Medulla oblongata (tissue), 1 donor: Measurements from ENCODE around the gene GLB1L.

ENCODE experiments used
- DNase-seq: peaks from one replicate; pipeline ENCODE4 v3.0.0-alpha.2; 2015; ENCODE audit errors: extremely low spot score

Gene GLB1L

DNA sequence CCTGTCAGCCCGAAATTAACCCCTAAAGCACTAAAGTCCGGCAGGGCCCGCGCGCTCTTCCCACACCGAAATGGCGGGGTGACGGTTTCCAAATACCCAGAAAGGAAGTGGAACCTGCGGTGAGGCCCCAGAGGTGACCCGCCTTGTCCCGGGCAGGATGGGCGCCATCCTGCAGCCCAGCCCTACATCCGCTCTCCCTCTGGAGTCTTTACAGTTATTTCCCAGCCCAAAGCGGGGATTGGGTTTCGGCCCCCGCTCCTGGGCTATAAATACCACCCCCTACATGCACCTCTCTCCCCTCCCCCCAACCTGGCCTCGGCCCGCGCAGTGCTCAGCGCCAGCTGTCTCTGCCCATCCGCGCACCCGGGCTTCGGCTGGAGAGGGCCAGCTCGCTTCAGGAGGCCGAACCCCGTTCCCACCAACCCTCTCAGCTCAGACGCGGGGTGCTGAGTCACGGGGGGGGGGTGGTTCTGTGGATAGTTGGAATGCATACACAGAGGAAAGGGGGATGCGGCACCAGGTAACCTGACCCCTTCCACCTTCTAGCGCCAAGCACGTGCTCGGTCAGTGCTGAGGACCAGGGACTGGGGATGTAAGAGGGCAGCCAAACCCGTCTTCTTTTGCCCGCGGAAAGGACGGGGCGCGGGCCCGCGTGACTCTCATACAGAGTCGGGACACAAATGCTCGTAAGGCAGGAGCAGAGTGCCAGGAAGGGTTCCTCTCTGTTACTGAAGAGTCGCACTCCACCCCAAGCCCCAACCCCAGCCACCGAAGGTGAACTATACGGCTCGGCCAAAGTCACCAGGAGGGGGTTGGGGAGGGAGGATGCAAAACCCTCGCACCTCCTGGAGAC lies 7.9 kb upstream of the GLB1L start, which contains the start of gene TUBA4B:
TUBA4B (plus strand) TSS at position 344 of the 853 bp plus-strand sequence; CDS start at position 509, 165 bp downstream.
- peak; percentile 21 for DNase-seq

DNA sequence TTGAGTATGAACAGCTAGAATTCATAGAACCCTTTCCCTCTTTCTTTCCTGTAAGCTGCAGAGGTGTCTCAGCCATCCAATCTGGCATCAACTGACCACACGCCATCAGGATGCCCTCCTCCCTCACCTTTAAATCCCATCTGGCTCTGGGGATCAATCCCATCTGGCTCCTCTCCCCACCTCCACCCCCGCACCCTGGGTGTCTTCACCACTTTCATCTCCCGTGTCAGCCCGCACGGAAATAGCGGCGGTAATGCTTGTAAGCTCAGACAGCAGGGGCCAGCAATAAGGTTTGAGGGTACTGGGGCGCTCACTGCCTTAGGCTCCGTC lies 7.3 kb upstream of the GLB1L start:
- DNase-seq, result no peak

DNA sequence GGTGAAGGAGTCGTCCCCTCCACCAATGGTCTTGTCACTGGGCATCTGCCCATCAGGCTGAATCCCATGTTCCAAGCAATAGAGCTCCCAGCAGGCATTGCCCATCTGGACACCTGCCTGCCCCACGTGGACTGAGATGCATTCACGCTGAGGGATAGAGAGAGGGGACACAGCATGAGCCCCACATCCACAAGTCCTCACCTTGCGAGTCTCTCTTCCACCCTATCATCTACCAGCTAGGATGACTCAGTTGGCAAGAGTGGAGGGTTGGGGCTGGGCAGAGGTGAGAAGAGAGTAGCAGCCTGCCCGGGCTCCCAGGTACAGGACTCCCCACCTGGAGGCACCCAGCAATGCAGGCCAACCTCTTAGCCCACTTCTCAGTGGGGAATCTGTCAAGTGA lies 6.8 kb upstream of the GLB1L start:
- no peak for DNase-seq

DNA sequence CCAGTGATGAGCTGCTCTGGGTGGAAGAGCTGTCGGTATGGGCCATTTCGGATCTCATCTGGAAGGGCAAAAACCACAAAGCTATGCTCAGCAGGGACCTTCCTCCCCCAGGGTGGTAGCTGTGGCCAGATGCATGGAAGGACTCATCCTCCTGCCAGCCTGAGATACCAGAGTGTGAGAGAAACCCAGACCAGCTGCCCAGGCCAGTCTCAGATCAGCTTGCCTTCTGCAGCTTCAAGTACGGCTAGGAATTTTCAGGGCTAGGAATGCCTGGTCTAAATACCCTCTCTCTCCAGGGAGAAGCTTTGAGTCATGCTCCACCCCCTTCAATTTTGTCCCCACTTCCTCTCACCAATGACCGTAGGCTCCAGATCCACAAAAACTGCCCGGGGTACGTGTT lies 6.4 kb upstream of the GLB1L start:
- no peak for DNase-seq

DNA sequence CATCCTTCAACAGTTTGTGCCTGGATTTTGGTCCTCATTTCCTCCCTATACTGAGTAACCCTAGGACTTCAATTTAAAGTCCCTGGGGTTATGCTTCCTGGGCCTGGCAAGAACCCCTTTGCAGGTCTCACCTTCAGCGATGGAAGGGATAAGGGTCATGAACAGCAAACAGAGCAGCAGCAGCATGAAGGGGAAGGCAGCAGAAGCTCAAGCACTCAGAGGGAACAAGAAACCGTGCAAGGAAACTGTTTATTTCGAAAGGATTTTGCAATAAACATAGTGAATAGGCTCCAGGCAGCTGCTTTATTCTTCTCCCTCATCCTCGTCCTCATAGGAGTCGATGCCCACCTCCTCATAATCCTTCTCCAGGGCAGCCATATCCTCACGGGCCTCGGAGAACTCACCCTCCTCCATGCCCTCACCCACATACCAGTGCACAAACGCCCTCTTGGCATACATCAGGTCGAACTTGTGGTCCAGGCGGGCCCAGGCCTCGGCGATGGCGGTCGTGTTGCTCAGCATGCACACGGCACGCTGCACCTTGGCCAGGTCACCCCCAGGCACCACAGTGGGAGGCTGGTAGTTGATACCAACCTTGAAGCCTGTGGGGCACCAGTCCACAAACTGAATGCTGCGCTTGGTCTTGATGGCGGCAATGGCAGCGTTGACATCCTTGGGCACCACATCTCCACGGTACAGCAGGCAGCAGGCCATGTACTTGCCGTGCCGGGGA lies 5.0 kb upstream of the GLB1L start:
- DNase-seq, result no peak

DNA sequence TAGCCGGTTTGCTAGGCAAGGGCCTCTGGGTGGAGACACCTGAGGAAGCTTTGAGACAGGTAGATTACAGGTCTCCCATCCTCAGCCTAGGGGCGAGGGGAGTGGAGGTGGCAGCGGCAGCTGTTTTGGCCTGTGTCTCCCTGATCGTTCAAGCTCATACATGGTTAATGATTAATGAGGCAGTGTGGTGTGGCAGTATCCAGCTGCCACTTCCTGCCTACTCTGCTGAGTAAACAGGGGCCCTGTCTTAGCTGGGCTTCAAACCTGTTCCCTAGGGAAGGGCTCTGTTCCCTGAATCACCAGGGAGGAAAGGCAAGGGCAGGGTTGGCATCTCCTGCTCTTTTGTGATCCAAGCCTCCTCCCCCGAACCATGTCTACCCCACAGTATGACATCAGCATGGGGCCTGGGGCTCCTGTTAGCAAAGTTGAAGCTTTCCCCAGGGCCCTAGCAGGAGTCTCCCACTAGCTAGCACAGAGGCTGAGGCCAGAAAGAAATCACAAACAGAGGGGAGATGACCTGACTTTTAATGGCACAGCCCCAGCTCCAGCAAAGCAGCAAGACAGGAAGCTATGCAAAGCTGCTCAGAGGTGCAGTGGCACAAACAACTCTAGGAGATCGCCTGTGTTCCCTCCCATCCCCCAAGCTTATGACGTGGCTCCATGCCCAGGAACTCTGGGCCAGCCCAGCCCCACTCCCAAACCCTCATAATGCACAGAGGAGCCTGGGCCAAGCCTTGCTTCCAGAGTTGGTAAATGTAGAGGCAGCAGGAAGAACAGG lies 4.1 kb upstream of the GLB1L start:
- DNase-seq, result peak; percentile 79

DNA sequence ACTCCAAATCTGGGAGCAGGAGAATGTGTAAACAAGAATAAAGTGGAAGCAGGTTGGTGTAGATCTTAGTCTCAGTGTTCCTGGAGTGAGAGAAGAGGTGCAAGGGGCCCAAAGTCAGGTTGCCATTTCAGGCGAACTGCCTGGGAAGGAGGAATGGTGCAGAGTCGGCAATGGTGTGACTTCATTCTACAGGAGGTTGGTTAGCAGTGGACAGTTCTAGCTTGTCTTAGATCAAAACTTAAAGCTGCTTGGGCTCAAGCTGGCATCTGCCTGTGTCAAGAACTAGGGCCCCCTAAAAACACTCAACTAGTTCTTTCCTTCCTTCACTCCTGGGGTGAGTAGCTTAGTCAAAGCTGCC lies 3.6 kb upstream of the GLB1L start:
- no peak for DNase-seq

DNA sequence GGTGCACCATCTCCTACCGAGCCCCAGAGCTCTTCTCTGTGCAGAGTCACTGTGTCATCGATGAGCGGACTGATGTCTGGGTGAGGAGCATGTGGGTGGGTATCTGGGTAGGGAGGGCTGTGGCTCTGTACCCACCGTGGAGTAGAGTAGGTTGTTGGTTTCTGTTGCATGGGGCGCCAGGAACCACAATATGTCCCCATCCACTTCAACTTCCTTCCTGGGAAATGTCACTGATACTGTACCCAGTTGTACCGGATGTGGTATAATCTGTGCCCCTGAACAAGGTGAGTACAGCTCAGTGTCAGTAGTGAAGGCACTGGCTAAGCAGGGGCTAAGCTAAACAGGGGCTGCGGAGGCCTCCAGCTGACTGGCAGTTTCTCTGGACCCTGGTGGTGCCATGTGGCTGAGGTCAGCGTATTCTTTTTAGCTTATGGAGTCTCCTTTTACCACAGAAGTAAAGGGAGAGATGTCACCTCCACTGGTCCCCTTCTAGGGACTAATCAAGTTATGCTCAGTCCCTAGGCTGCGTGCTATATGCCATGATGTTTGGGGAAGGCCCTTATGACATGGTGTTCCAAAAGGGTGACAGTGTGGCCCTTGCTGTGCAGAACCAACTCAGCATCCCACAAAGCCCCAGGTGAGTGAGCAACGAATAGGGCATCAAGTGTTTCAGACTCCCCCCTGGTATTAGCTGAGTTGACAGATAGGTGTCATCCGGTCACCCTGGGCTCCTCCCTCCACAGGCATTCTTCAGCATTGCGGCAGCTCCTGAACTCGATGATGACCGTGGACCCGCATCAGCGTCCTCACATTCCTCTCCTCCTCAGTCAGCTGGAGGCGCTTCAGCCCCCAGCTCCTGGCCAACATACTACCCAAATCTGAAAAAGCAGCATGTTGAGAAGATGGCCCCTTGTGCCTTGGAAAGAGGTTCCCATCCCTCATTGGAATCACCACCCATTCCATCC lies 2.7 kb upstream of the GLB1L start:
- no peak for DNase-seq

DNA sequence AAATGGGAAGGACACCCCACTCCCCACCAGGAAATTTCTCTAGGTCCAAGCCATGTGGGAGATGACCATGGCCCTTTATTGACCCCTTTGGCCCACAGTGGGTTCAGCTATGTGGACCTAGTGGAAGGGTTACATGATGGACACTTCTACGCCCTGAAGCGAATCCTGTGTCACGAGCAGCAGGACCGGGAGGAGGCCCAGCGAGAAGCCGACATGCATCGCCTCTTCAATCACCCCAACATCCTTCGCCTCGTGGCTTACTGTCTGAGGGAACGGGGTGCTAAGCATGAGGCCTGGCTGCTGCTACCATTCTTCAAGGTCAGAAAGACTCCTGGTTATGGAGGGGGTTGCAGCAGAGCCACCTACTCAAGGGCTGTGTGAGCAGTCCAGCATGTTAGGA lies 1.3 kb upstream of the GLB1L start:
- no peak for DNase-seq

DNA sequence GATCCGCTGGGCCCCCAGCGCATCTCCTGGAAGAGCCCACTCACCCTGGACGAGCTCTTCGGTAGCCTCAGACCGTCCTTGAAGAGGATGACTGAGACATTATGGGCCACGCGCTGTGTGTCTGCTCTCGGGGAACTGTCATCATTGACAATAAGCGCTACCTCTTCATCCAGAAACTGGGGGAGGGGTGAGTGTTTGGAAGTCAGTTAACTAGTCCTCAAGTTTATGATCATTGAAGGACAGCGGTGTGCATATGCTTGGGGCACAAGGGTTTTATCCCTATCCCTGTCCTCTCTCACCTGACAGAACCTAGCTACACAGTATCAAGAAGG lies 621 bp upstream of the GLB1L start:
- peak; percentile 23 for DNase-seq

DNA sequence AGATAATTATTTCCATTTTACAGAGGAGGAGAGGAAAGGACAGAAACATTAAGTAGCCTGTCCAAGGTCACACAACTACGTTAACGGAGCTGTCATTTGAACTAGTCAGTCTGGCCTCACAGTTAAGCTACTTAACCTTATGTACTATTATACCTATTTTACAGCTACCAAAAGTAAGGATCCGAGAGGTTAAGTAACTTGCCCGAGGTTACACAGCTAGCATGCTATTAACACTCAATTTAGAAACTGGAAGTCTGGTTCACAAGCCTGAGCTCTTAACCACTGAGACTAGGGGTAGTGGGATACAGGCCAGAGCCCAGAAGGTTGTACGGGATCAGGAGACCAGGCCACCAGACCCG lies 476 bp downstream of the GLB1L start:
- DNase-seq, result no peak

DNA sequence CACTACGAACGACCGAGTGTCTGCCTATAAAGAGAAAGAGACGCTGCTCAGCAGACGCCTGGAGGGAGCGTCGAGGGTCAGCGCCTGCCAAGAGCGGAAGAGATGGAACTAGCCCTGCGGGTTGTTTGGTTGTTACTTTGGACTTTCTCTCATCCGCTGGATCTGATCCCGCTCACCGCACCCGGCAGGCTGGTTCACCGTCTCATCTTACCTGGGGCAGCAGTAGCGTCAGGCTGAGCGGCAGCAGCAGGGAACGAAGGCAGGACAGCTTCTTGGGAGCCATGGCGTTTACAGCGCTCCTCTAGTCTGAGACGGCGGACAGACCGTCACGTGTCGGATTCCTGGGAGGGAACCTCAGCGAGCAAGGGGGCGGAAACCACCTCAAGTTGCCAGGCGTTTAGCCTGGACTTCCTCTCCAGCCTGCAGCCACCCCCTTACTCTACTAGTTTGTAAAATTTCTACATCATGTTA lies 1.9 kb downstream of the GLB1L start:
- DNase-seq, result no peak

DNA sequence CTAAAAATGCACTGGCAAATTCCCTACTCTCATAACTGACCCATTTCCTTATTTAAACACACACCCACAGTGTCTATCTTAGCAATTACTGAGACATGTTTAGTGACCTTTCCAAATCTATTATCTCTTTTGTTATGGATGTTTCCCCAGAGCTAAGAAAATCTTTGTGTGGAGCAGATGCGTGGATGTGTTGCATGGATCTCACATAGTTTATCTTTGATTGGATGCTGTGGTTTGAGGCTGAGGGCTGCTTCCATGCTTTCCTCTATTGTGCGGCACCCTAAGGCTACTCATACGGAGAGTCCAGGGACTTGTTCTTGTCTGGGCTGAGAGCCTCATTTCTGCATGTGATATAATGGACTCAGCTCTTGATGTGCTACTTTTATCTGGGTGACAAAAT lies 10.9 kb downstream of the GLB1L start:
- no peak for DNase-seq

DNA sequence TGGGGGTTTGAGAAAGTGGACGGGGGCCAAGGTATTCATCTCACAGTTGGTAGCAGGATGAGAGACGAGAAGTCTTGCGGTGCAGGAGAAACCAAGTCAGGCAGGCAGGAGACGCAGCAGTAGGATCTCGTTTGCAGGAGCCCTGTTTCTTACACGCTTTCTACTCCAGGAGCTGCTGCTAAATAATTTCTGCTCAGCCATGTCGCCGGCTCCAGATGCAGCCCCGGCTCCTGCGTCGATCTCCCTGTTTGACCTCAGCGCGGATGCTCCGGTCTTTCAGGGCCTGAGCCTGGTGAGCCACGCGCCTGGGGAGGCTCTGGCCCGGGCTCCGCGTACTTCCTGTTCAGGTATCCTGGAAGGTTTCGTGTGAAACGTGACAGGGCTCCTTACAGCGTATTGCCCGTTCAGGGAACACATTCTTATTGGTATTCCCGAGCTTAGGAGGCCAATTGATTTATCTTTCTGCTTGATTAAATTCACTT lies 15.1 kb downstream of the GLB1L start:
- no peak for DNase-seq

DNA sequence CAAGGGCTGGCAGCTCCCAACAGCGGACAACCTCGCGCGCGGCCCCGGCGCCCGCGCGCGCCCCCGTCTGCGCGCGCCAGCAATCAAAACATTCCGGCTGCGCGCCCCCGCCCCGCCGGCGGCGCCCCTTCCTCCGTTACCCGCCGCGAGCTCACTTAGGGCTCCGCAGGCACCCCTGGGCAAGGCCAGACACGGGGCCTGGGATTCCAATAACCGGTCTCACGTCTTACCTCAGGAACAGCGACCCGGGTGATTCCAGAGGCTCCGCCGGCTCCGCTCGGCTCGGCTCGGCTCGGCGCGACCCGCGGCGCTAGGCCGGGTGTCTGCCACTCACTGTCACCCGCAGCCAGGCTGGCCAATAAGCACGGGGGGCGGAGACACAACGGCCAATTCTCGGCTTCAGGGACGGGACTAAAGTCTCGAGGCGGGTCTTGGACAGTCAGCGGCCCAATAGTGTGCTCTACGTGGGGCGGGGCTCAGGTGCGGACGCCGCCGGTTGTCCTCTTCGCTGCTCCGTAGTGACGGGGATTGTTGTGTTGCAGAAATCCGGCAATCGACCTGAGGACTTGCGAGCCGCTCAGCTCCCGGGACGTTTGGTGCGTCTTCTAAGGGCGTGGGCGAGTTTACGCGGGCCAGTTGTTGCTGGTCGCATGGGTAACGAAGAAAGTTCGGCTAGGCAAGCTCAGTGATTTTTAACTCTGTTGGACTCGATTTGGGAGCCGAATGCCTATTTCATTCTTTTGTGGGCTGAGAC lies 15.8 kb downstream of the GLB1L start, which contains the start of the genes ANKZF1 and ATG9A:
ANKZF1 (plus strand) TSS at position 502 of the 754 bp plus-strand sequence. CDS start 452 bp downstream, outside the sequence.
ATG9A (minus strand) TSS at position 332 of the 754 bp plus-strand sequence. CDS start 1,612 bp downstream, outside the sequence.
- peak; percentile 100 for DNase-seq

DNA sequence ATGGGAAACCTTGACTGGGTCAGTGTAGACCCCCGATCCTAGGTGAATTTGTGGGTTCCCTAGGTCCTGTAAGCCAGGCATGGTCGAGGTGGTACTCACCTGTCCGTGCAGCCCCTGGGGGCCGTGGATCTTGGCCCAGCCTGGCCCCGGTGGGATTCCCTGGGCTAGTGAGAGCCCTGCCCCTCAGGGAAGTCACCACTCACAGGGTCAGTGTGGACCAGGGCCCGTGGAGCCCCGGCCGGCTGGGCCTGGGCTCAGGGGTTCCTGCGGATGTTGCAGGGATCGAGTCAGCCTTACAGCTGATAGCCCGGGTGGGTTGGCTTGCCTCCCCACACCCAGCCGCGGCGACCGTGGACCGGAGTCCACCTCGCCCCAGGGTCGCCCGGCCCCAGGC lies 16.3 kb downstream of the GLB1L start:
- no peak for DNase-seq

DNA sequence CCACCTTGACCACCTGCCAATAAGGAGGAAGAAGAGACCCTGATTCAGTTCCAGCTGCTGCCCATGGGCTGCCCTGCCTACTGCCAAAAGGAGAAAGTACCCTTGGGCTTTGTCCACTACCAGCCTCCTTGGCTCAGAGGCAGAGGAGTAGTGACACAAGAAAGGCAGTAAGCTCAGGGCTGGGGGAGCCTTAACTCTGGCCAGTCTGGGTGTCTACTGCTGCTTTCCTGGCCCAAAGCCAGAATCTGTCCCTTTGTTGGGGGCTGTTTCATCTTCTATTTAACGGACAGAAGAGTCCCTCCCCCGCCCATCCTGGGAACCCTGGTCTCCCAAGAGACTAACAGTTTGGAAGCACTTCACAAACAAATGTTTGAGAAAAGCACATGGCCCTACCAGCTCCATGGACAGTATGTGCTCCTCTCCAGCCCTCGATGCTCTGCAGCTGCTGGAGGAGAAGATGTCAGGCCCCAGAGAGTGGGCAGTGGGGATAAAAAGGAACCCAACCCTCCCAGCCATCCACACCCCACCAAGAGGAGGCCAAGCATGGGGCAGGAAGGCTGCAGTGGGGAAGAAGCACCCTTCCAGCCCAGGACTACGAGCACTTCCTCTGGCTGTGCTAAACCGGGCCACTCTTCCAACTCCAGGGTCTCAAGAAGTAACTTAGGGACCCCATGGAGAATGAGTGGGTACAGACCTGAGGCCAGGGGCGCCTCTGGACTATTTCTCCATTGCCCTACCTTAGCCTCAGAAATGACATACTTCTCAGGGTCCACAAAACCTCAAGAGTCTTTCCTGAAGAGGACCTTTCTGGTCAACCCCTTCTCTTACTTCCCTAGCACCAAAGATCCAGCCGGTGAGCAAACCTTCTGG lies 17.0 kb downstream of the GLB1L start:
- peak; percentile 21 for DNase-seq

DNA sequence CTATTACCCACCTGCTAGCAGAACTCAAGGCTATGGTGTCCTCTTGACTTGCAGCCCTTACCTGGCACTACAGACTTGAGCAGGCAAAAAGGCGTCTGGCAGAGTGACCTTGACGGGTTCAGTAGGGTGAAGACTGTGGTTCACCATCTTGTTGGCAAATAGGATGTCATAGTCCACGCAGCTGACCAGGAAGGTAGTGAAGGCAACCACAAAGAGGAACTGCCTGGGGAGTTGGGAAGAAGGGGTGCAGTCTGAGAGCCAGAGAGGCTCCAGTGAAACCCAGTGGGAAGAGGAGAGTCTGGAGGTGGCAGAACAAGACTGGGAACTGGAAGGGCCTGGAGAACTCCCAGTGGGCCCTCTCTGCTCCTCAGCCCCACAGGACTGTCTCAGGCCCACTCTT lies 19.9 kb downstream of the GLB1L start:
- DNase-seq, result no peak
